ENCODE data around the gene HLA-DMB.

The HLA-DMB gene

GRCh38 chr6:32940656-32941213 is at the start of gene HLA-DMB:
Gene HLA-DMB, minus strand, starts transcription at chr6:32941028. Its CDS starts 221 bp downstream, at chr6:32940807.
- no peak for DNase-seq (ENCODE audit: low read depth in 2 of 2)

- DNase-seq (ENCODE audit: low read depth in 2 of 2), result no peak
Measured at GRCh38 chr6:32989368-32989767, 48.5 kb upstream of the HLA-DMB start.

- DNase-seq (ENCODE audit: low read depth in 2 of 2), result peak; percentile 73 to 89
Measured at GRCh38 chr6:32984622-32985389, 44.0 kb upstream of the HLA-DMB start.

DNA sequence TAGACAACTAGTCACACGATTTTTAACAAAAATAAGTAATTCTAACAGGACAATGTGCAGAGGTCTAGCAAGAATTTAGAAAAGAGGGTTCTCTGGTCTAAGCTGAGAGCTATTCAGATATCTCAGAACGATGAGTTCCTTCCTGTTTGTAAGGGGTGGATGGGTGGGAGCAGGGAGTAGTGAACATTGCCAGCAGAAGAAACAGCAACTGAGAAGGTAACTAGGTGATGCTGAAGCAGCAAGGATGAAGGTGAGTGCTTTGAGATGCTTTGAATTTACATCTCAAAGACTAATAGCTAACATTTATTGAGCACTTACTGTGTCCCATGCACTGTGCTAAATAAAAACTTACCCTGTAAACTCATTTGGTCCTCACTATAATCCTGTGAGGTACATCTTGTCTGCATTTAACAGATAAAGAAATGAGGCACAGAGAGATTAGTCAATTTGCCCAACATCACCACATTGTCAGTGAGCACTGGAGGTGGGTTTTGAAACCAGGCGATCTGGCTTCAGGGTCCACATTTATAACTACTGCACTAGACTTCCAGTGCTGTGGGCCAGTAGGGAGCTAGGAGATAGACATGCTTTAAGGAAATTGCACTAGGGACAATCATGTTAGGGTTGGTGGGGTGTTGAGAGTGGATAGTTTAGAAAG is 43.3 kb upstream of the HLA-DMB start:
- no peak for DNase-seq (ENCODE audit: low read depth in 2 of 2)

DNA sequence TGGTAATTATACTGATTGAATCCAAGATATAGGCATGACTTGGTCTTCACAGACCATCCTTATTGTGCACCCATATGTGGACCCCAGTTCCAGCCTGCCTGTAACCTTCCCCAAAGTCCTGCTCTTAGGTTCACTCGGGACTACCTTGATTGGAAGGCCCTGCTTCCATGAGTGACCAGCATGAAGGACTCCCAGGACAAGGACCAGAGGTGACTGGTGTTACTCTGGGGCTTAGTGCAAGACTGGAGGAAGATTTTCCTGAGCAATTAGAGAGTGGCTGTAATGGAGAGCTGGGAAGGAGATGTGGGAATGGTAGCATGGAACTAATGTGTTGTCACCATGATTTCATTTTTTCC is 42.6 kb upstream of the HLA-DMB start:
- DNase-seq (ENCODE audit: low read depth in 2 of 2), result no peak

GRCh38 chr6:32982702-32983492 is 42.1 kb upstream of the HLA-DMB start:
- DNase-seq (ENCODE audit: low read depth in 2 of 2), result no peak

DNA sequence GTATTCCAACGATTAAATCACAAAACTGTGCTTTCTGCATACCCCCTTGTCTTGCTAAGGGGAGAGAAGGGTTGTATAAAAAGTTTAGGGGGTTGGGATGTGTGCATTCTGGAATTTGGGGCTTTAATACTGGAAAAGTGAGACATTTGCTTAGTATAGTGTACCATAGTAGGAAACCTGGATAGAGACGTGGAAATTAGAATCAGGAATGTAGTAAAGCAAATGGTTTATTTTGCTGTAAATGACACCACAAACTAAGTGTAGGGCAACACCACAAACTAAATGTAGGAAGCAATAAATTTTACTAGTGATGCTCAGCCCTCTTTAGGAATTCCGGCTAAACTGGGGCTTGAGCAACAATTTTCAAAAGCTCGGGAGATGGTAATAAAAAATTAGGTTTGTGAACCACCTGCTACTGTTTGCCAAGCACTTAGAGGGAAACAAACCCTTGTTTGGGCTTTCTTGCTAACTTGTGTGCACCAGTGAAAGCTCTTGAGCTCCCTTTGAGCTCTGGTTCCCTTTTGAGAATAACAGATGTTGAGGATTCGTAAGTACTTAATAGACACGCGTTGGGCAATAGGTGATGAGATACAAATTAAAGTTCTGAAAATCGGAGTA is 41.4 kb upstream of the HLA-DMB start:
- no peak for DNase-seq (ENCODE audit: low read depth in 2 of 2)

DNA sequence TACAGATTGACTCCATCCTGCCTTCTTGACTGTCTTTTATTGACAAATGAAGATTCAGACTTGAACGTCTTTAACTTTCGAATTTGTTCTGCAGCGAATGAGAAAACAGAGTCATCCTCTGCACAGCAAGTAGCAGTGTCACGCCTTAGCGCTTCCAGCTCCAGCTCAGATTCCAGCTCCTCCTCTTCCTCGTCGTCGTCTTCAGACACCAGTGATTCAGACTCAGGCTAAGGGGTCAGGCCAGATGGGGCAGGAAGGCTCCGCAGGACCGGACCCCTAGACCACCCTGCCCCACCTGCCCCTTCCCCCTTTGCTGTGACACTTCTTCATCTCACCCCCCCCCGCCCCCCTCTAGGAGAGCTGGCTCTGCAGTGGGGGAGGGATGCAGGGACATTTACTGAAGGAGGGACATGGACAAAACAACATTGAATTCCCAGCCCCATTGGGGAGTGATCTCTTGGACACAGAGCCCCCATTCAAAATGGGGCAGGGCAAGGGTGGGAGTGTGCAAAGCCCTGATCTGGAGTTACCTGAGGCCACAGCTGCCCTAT is 39.7 kb upstream of the HLA-DMB start:
- DNase-seq (ENCODE audit: low read depth in 2 of 2), result no peak

DNA sequence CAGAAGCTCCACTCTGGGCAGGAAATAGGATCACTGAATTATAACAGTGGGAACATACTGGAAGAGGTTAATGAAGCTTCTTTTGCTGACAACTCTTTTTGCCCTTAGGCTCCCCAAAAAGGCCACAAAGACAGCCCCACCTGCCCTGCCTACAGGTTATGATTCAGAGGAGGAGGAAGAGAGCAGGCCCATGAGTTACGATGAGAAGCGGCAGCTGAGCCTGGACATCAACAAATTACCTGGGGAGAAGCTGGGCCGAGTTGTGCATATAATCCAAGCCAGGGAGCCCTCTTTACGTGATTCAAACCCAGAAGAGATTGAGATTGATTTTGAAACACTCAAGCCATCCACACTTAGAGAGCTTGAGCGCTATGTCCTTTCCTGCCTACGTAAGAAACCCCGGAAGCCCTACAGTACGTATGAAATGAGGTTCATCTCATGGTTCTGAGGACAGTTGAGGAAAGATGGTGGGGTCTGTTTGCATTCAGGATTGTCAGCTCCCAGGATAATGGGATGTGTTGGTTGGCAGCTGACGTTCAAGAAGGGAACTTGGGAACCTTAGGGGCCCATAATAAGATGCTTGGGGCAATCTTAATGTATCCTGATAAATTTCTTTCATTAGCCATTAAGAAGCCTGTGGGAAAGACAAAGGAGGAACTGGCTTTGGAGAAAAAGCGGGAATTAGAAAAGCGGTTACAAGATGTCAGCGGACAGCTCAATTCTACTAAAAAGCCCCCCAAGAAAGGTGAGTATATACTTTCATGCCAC is 39.1 kb upstream of the HLA-DMB start:
- no peak for DNase-seq (ENCODE audit: low read depth in 2 of 2)

DNA sequence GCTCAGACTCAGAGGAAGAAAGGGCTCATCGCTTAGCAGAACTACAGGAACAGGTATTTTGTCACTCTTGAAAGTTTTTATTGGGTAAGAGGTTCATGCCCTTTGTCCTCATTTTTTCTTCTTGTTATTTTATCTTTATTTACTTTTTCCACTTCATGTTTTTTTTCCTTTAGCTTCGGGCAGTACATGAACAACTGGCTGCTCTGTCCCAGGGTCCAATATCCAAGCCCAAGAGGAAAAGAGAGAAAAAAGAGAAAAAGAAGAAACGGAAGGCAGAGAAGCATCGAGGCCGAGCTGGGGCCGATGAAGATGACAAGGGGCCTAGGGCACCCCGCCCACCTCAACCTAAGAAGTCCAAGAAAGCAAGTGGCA is 37.1 kb upstream of the HLA-DMB start:
- DNase-seq (ENCODE audit: low read depth in 2 of 2), result no peak

DNA sequence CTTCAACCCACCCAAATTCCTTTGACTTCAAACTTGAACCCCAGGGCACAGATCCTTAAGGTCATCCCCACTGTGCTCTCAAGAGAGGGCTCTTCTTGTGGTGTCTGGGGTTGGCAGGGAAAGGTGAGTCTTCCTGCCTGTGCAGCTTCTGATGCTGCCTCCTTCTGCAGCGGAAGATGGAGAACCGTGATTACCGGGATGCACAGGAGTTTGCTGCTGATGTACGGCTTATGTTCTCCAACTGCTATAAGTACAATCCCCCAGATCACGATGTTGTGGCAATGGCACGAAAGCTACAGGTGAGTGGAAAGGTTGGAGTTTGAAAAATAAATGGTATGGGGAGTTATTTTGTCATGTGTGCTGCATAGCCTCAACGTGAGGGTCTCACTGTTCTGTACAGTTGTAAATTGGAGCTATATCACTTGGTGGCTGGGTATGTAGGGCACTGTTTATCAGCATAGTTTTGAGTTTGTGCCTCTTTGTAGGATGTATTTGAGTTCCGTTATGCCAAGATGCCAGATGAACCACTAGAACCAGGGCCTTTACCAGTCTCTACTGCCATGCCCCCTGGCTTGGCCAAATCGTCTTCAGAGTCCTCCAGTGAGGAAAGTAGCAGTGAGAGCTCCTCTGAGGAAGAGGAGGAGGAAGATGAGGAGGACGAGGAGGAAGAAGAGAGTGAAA is 36.6 kb upstream of the HLA-DMB start:
- no peak for DNase-seq (ENCODE audit: low read depth in 2 of 2)

- no peak for DNase-seq (ENCODE audit: low read depth in 2 of 2)
Measured at GRCh38 chr6:32976334-32977069, 35.7 kb upstream of the HLA-DMB start.

- DNase-seq (ENCODE audit: low read depth in 2 of 2), result no peak
Measured at GRCh38 chr6:32975886-32976285, 35.1 kb upstream of the HLA-DMB start.

- DNase-seq (ENCODE audit: low read depth in 2 of 2), result no peak
Measured at GRCh38 chr6:32974541-32975308, 33.9 kb upstream of the HLA-DMB start.

DNA sequence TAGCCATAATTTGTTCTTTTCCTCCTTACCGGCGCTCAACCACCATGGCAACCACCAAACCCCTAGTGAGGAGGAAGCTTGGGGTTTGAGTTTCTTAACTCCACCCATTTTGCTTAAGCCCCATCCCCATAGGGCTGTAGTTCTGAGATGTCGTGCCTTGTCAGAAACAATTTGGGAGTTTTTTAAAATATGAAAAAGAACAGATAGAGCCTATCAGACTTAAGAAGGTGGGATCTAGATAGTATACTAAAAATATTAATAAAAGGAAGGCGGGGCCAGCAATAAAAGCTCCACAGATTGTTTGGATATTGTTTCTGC is 33.1 kb upstream of the HLA-DMB start:
- no peak for DNase-seq (ENCODE audit: low read depth in 2 of 2)

DNA sequence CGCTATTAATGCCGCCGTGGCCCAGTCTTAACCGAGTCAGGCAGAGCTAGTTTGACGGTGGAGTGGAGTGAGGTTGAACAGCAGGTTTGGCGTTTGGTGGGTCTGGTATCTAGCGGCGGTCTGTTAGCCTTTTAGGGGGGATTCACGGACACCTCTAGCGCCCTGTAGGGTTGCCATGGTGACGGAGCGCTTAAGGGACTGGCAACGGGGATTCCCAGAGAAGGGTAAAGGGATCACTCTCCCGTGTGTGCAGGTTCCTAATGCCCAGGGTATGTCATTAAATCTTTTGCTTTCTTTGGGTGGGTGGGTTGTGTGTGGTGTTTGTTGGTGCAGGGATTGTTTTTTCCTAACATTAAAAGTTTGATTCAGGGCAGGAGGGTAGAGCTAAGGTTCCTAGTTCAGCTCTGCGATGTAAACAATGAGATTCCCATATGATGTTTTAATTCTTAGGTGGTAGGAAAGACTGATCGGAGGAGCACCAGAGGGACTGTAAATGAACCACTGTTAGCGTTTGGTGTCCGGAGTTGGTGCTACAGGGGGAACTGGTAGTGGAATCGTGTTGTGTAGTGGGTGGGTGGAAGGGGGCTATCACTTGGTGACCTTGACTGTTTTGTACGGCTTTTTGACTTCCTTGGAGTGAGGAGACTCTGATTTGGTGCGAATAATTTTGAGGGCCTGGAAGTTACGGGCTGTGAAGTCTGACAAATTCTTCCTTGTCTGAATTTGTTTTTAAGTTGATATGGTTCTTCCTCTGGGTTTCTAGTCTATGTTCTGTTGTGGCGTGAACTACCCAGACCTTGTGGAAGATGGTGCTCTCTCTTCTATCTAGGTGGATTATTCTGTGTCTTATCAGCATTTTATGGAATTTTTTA is 32.6 kb upstream of the HLA-DMB start:
- DNase-seq (ENCODE audit: low read depth in 2 of 2), result peak in 1 of 2 donors; percentile 48

GRCh38 chr6:32972353-32973143 is 31.7 kb upstream of the HLA-DMB start:
- DNase-seq (ENCODE audit: low read depth in 2 of 2), result peak in 1 of 2 donors; percentile 39

Measured in stimulated activated CD8-positive, alpha-beta memory T cell treated with anti-CD3 and anti-CD28 coated beads, Interleukin-2, amount 100 ng/mL, for 48 hours (primary cell).